Loucy (cell line): ENCODE data around the gene MYO1D.

Source experiments
- H2AFZ ChIP-seq: fragments of 200-600 bp; sonication (generic); 2 replicates; pipeline ENCODE4 v1.6.0; 2016; ENCODE audit warnings: antibody characterized with exemption, mild to moderate bottlenecking, low read length, moderate library complexity
- H3F3A ChIP-seq: fragments of 200-600 bp; 2 replicates; pipeline ENCODE4 v1.6.0; 2016; ENCODE audit warnings: antibody characterized with exemption, low read depth, mild to moderate bottlenecking
- H3K27me3 ChIP-seq: fragments of 200-600 bp; sonication (generic); 2 replicates; pipeline ENCODE4 v1.6.1; 2014; ENCODE audit warnings: low read length, mild to moderate bottlenecking; ENCODE audit not compliant: insufficient read depth, poor library complexity, severe bottlenecking
- H3K36me3 ChIP-seq: fragments of 200-600 bp; sonication (generic); 2 replicates; pipeline ENCODE4 v1.6.1; 2016; ENCODE audit warnings: low read length; ENCODE audit not compliant: insufficient read depth
- H3K4me1 ChIP-seq: fragments of 200-600 bp; sonication (generic); 2 replicates; pipeline ENCODE4 v1.5.1; 2014; ENCODE audit warnings: low read length, mild to moderate bottlenecking; ENCODE audit not compliant: insufficient read depth, poor library complexity, severe bottlenecking
- H3K4me2 ChIP-seq: fragments of 200-600 bp; sonication (generic); 2 replicates; pipeline ENCODE4 v1.6.0; 2014; ENCODE audit warnings: antibody characterized with exemption, low read length, low read depth, mild to moderate bottlenecking; ENCODE audit not compliant: poor library complexity, severe bottlenecking
- H3K4me3 ChIP-seq: fragments of 200-600 bp; sonication (generic); 2 replicates; pipeline ENCODE4 v1.5.1; 2014; ENCODE audit warnings: low read length, mild to moderate bottlenecking, mixed read lengths; ENCODE audit not compliant: poor library complexity, severe bottlenecking
- H3K79me2 ChIP-seq: fragments of 200-600 bp; sonication (generic); 2 replicates; pipeline ENCODE4 v1.6.1; 2014; ENCODE audit warnings: low read length; ENCODE audit not compliant: insufficient read depth
- H3K9ac ChIP-seq: fragments of 200-600 bp; sonication (generic); 2 replicates; pipeline ENCODE4 v1.6.0; 2014; ENCODE audit warnings: mild to moderate bottlenecking, low read depth, low read length, moderate library complexity; ENCODE audit not compliant: poor library complexity, severe bottlenecking
- H3K9me2 ChIP-seq: fragments of 200-600 bp; sonication (generic); replicated peaks from 2 replicates; pipeline ENCODE4 v1.6.1; 2016; ENCODE audit warnings: low read depth, low read length, mixed read lengths
- H3K9me3 ChIP-seq: fragments of 200-600 bp; sonication (generic); 2 replicates; pipeline ENCODE4 v1.6.1; 2014; ENCODE audit warnings: mild to moderate bottlenecking, antibody characterized with exemption, low read length, low read depth; ENCODE audit not compliant: insufficient read depth
- H4K20me1 ChIP-seq: fragments of 200-600 bp; sonication (generic); 2 replicates; pipeline ENCODE4 v1.6.0; 2014; ENCODE audit warnings: antibody characterized with exemption, low read length, mild to moderate bottlenecking; ENCODE audit not compliant: insufficient read depth, poor library complexity, severe bottlenecking
- EZH2phosphoT487 ChIP-seq: fragments of 200-600 bp; IDR thresholded peaks from 2 replicates; pipeline ENCODE4 v1.6.1; 2018; ENCODE audit warnings: antibody characterized with exemption, mild to moderate bottlenecking, moderate library complexity, borderline replicate concordance
- TF ChIP-seq, protein P1 (sequence below): fragments of 200-600 bp; sonication (generic); conservative IDR thresholded peaks from 2 replicates; pipeline ENCODE4 v1.5.1; 2014; ENCODE audit warnings: mild to moderate bottlenecking, antibody characterized with exemption, low read length

MYO1D gene

DNA sequence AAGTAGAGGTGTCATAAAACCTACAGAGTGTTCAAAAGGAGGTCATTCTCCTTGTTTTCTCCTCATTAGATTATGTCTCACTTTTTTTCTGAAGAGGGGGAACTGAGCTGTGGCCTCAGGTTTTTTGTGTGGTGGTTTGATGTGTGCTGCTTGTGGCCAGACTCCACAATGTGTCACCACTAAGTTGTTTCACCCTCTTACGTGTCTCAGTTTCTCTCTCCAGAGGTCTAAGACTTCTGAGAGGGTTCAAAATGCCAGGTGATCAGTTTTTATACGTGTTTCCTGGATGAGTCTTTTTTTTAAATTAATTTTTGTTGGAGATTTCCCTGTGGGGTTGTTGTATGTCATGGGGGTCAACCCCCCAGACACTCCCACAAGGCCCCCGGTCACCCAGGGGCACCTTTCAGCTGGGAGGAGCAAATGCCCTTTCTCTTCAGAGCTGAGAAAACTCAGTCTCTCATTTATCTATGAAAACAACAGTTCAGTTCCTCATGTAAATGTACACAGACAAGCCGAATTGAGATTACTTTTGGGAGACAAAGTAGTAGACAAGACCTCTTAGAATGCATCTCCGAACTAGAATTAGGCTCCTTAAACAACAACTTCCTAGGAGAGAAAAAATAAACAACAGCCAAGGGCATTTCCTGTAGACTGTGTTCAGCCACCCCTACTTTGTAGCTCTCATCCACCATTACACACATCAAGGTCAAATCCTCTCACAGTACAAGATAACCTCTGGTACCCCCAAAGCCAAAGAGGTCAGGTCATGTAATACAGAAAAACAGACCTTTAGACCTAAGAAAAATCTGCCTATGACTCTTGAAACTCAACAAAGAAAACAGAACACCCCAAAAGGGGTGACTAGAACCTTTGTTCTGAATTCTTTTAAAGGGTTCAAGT is 27.1 kb upstream of the MYO1D start:
- Histone ChIP-seq H3K4me1 (no peaks in the 10 kb centered on the region), H3F3A (no peaks in the 10 kb centered on the region), H4K20me1 (no peaks in the 10 kb centered on the region), H3K4me2 (no peak overlapping the region), H2AFZ (no peak overlapping the region), H3K9ac (no peak overlapping the region), H3K9me2 (no peaks in the 10 kb centered on the region), H3K79me2 (no peaks in the 10 kb centered on the region), H3K27me3 (no peaks in the 10 kb centered on the region), H3K36me3 (no peaks in the 10 kb centered on the region), H3K4me3 (no peak overlapping the region), H3K9me3 (peaks cover 3% of the 10 kb centered on the region; the same call in 1 of the 2 replicates)
- TF ChIP-seq EZH2phosphoT487 = no peak

DNA sequence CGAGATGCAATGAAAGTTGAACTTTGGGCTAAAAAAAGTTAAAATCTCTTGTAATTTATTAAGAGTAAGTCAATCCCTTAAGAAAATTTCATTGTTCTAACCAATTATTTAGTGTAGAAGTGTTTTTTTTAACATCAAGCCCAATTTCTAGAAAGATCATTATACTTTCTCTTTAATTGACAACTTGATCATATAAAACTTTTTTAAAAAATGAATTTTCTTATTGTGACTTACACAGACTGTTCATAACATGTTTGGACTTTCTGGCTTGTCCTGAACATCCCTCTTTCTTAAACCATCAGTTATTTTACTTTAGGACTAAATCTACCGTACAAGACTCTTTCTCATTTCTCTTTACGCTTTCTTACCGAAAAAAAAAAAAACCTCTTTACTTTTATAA is 24.8 kb upstream of the MYO1D start:
- no peak overlapping the region for H3K9ac ChIP-seq
- no peaks in the 10 kb centered on the region for H3K9me2 ChIP-seq
- H3K4me1 ChIP-seq = no peaks in the 10 kb centered on the region
- no peaks in the 10 kb centered on the region for H3K79me2 ChIP-seq
- no peaks in the 10 kb centered on the region for H4K20me1 ChIP-seq
- no peaks in the 10 kb centered on the region for H3F3A ChIP-seq
- H3K9me3 ChIP-seq = peaks cover 3% of the 10 kb centered on the region; the same call in 1 of the 2 replicates
- H2AFZ ChIP-seq = no peak overlapping the region
- no peak overlapping the region for H3K4me3 ChIP-seq
- TF ChIP-seq EZH2phosphoT487 = no peak
- TF ChIP-seq, protein P1, sequence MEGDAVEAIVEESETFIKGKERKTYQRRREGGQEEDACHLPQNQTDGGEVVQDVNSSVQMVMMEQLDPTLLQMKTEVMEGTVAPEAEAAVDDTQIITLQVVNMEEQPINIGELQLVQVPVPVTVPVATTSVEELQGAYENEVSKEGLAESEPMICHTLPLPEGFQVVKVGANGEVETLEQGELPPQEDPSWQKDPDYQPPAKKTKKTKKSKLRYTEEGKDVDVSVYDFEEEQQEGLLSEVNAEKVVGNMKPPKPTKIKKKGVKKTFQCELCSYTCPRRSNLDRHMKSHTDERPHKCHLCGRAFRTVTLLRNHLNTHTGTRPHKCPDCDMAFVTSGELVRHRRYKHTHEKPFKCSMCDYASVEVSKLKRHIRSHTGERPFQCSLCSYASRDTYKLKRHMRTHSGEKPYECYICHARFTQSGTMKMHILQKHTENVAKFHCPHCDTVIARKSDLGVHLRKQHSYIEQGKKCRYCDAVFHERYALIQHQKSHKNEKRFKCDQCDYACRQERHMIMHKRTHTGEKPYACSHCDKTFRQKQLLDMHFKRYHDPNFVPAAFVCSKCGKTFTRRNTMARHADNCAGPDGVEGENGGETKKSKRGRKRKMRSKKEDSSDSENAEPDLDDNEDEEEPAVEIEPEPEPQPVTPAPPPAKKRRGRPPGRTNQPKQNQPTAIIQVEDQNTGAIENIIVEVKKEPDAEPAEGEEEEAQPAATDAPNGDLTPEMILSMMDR = no peak
- no peak overlapping the region for H3K4me2 ChIP-seq
- no peaks in the 10 kb centered on the region for H3K27me3 ChIP-seq
- no peaks in the 10 kb centered on the region for H3K36me3 ChIP-seq

DNA sequence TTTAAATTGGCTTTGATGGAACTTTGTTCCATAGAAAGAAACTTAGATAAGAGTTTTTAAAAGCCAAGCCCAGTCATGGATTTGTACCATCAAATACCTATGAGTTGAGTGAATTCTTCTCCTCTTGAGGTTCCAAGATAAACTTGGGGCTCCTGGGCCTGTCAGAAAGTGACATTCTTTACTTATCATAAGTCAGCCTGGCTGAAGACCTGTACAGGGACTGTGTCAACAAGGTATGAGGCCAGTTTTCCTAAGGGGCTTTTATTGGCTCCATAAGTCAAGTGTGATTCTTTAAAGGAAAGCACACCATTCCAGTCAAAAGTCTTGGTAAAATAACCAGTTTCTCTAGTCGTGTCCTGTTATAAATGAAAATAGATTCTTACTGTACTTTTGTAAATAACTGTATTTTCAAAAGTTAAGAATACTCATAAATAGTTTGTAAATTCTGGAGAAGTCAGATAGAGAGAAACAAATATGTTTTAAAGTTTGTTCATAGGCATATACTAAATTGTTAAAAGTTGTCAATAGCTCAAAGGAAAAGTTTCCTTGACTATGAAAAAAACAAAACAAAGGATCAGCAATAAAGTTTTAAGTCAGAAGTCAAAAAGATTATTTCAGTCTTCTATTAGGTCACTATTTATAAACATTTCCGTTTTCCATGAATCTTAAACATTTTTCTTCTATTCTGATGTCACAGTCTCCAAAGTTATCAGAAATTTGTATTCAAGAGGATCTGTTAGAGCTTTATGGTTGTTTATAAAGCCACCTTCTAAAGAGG is 22.5 kb upstream of the MYO1D start:
- Histone ChIP-seq H3K36me3 (no peaks in the 10 kb centered on the region), H3K4me1 (no peaks in the 10 kb centered on the region), H3K9me2 (no peaks in the 10 kb centered on the region), H3K4me2 (no peak overlapping the region), H4K20me1 (no peaks in the 10 kb centered on the region), H3K27me3 (no peaks in the 10 kb centered on the region), H2AFZ (no peak overlapping the region), H3K9ac (no peak overlapping the region), H3F3A (no peaks in the 10 kb centered on the region), H3K4me3 (no peak overlapping the region), H3K9me3 (peaks cover 3% of the 10 kb centered on the region; the same call in 1 of the 2 replicates), H3K79me2 (no peaks in the 10 kb centered on the region)
- TF ChIP-seq, protein P1 = no peak
- TF ChIP-seq EZH2phosphoT487 = no peak
